Muscle layer of duodenum (tissue), 2 donors: ENCODE measurements around the gene MTHFD2.
"Not testable (repeated sequence)": the region's sequence is repeated elsewhere in the genome, so short reads cannot be mapped to it uniquely, and the experiment has no call there.

ENCODE experiments used
- H3K27ac ChIP-seq: one replicate; pipeline ENCODE4 v1.7.0; 2013; ENCODE audit warnings: mild to moderate bottlenecking, low read length
- H3K27me3 ChIP-seq: one replicate; pipeline ENCODE4 v1.7.0; 2013; ENCODE audit warnings: low read depth, mild to moderate bottlenecking, control low read depth, low read length
- H3K36me3 ChIP-seq, 2 donors: one replicate each; pipeline ENCODE4 v1.7.0; 2013; ENCODE audit warnings: low read length in 2 of 2, control low read depth in 1 of 2, mild to moderate bottlenecking in 1 of 2; ENCODE audit not compliant: insufficient read depth in 2 of 2, control insufficient read depth in 1 of 2
- H3K4me1 ChIP-seq, 2 donors: one replicate each; pipeline ENCODE4 v1.7.0; 2013; ENCODE audit warnings: low read length in 2 of 2, mild to moderate bottlenecking in 2 of 2, control low read depth in 1 of 2, moderate library complexity in 1 of 2; ENCODE audit not compliant: insufficient read depth in 2 of 2, control insufficient read depth in 1 of 2
- H3K4me3 ChIP-seq, 2 donors: one replicate each; pipeline ENCODE4 v1.7.0; 2013; ENCODE audit warnings: low read length in 2 of 2, low read depth in 1 of 2, mild to moderate bottlenecking in 1 of 2
- H3K9me3 ChIP-seq, 2 donors: one replicate each; pipeline ENCODE4 v1.7.0; 2013; ENCODE audit warnings: low read length in 2 of 2, control low read depth in 1 of 2, mild to moderate bottlenecking in 1 of 2; ENCODE audit not compliant: control insufficient read depth in 1 of 2
- donor health status: healthy.

The MTHFD2 gene

GRCh38 chr2:74219846-74220486, 21.6 kb downstream of the MTHFD2 start:
- H3K9me3 ChIP-seq: no peaks in the 10 kb centered on the region
- H3K4me3 ChIP-seq: no peak overlapping the region
- no peak overlapping the region for H3K27ac ChIP-seq
- no peaks in the 10 kb centered on the region for H3K4me1 ChIP-seq
- H3K36me3 ChIP-seq: no peaks in the 10 kb centered on the region
- H3K27me3 ChIP-seq: no peaks in the 10 kb centered on the region

GRCh38 chr2:74221091-74221490, 22.7 kb downstream of the MTHFD2 start:
- peaks cover 0 to 5% of the 10 kb centered on the region in 2 donors for H3K4me1 ChIP-seq
- no peaks in the 10 kb centered on the region for H3K36me3 ChIP-seq
- H3K27me3 ChIP-seq: no peaks in the 10 kb centered on the region
- H3K27ac ChIP-seq: no peak overlapping the region
- H3K4me3 ChIP-seq: no peak overlapping the region
- H3K9me3 ChIP-seq: no peaks in the 10 kb centered on the region

- H3K36me3 ChIP-seq: no peaks in the 10 kb centered on the region
- no peaks in the 10 kb centered on the region for H3K27me3 ChIP-seq
These were observed 23.3 kb downstream of the MTHFD2 start for GRCh38 chr2:74221604-74222299.

GRCh38 chr2:74222300-74222650, 23.9 kb downstream of the MTHFD2 start:
- Histone ChIP-seq H3K27me3 (no peaks in the 10 kb centered on the region), H3K36me3 (no peaks in the 10 kb centered on the region), H3K27ac (no peak overlapping the region), H3K9me3 (no peaks in the 10 kb centered on the region), H3K4me3 (no peak overlapping the region), H3K4me1 (peaks cover 0 to 14% of the 10 kb centered on the region in 2 donors)

More at GRCh38 chr2:74221604-74222299, 23.3 kb downstream of the MTHFD2 start:
- Histone ChIP-seq H3K4me1 (peaks cover 0 to 11% of the 10 kb centered on the region in 2 donors), H3K9me3 (no peaks in the 10 kb centered on the region), H3K27ac (no peak overlapping the region), H3K4me3 (no peak overlapping the region)

GRCh38 chr2:74223941-74224770, 25.7 kb downstream of the MTHFD2 start:
- Histone ChIP-seq H3K4me1 (peaks cover 0 to 14% of the 10 kb centered on the region in 2 donors), H3K27ac (no peak overlapping the region), H3K27me3 (no peaks in the 10 kb centered on the region), H3K9me3 (no peaks in the 10 kb centered on the region), H3K4me3 (no peak overlapping the region), H3K36me3 (no peaks in the 10 kb centered on the region)

GRCh38 chr2:74225698-74226459, 27.5 kb downstream of the MTHFD2 start:
- no peak overlapping the region for H3K27ac ChIP-seq
- H3K27me3 ChIP-seq: no peaks in the 10 kb centered on the region
- H3K36me3 ChIP-seq: no peaks in the 10 kb centered on the region
- peaks cover 0 to 14% of the 10 kb centered on the region in 2 donors for H3K4me1 ChIP-seq
- H3K4me3 ChIP-seq: no peak overlapping the region
- H3K9me3 ChIP-seq: no peaks in the 10 kb centered on the region

- Histone ChIP-seq H3K27ac (no peak overlapping the region), H3K9me3 (no peaks in the 10 kb centered on the region), H3K27me3 (no peaks in the 10 kb centered on the region), H3K36me3 (no peaks in the 10 kb centered on the region), H3K4me1 (peaks cover 0 to 14% of the 10 kb centered on the region in 2 donors), H3K4me3 (no peak overlapping the region)
These were observed 28.3 kb downstream of the MTHFD2 start for GRCh38 chr2:74226648-74227213.

GRCh38 chr2:74227646-74228045, 29.2 kb downstream of the MTHFD2 start:
- no peak overlapping the region for H3K4me3 ChIP-seq

GRCh38 chr2:74228772-74229171, 30.4 kb downstream of the MTHFD2 start:
- peaks cover 0 to 14% of the 10 kb centered on the region in 2 donors for H3K4me1 ChIP-seq
- H3K4me3 ChIP-seq: no peak overlapping the region
- H3K27ac ChIP-seq: no peak overlapping the region
- no peaks in the 10 kb centered on the region for H3K9me3 ChIP-seq
- no peaks in the 10 kb centered on the region for H3K36me3 ChIP-seq
- H3K27me3 ChIP-seq: no peaks in the 10 kb centered on the region

More at GRCh38 chr2:74227646-74228045, 29.2 kb downstream of the MTHFD2 start:
- Histone ChIP-seq H3K4me1 (peaks cover 0 to 14% of the 10 kb centered on the region in 2 donors), H3K36me3 (no peaks in the 10 kb centered on the region), H3K27ac (no peak overlapping the region), H3K9me3 (no peaks in the 10 kb centered on the region), H3K27me3 (no peaks in the 10 kb centered on the region)

GRCh38 chr2:74229865-74230264, 31.4 kb downstream of the MTHFD2 start:
- not testable (repeated sequence) for H3K27ac ChIP-seq, H3K36me3 ChIP-seq, H3K9me3 ChIP-seq, H3K27me3 ChIP-seq, H3K4me3 ChIP-seq
- peaks cover 0 to 14% of the 10 kb centered on the region in 2 donors for H3K4me1 ChIP-seq
